GM12878 (cell line): ENCODE results near the gene SP110. TPM values are rescaled to one million over a fixed set of nuclear protein-coding genes. Genes with fewer than 3 reads are reported as not detected.

Experiments used
- ATAC-seq: fragments of 200-7000 bp; cut with Tn5 transposase; 3 replicates; pipeline ENCODE4 v1.9.1; 2020; ENCODE audit warnings: mild to moderate bottlenecking, moderate library complexity
- BruUV-seq: library from RNA; stranded (reverse); fragments of 400-500 nt; replicated peaks from 2 replicates; lab custom pipeline; 2021; lab: Mats Ljungman, UMichigan
- CTCF ChIA-PET: fragments of 300-600 bp; sonication (Branson Sonifier 250); formaldehyde crosslinking; extraction: SDS; loops from one replicate; lab custom pipeline; 2021; ENCODE audit warnings: inconsistent platforms; lab: Yijun Ruan, JAX
- POLR2A ChIA-PET: fragments of 350-600 bp; formaldehyde crosslinking; extraction: SDS; loops from one replicate; lab custom pipeline; 2021; ENCODE audit warnings: inconsistent platforms; lab: Charles Lee
- RAD21 ChIA-PET: fragments of 300-600 bp; sonication (Branson Sonifier 250); formaldehyde crosslinking; loops from one replicate; lab custom pipeline; 2023; ENCODE audit warnings: antibody characterized with exemption; ENCODE audit not compliant: unreplicated experiment; lab: Charles Lee
- SMC1A ChIA-PET: fragments of 300-600 bp; sonication (Branson Sonifier 250); formaldehyde crosslinking; loops from one replicate; lab custom pipeline; 2023; ENCODE audit not compliant: unreplicated experiment, uncharacterized antibody; lab: Charles Lee
- DNase-seq: peaks from one replicate; pipeline ENCODE4 v3.0.0-alpha.2; 2011; ENCODE audit warnings: low read depth, low spot score
- FAIRE-seq: peaks from 3 replicates; lab custom pipeline; 2011; peaks lifted over from hg19 to GRCh38; lab: Jason Lieb, UNC
- H2AFZ ChIP-seq: 2 replicates; pipeline ENCODE4 v1.6.0; 2011; ENCODE audit warnings: low read depth, low read length, control low read depth; ENCODE audit not compliant: control insufficient read depth
- H3K27ac ChIP-seq: 2 replicates; pipeline ENCODE4 v1.5.1; 2011; ENCODE audit warnings: control low read depth; ENCODE audit not compliant: control insufficient read depth, insufficient read depth
- H3K27me3 ChIP-seq, 2 experiments: replicated peaks in 1 of 2; 2 replicates each; pipeline versions ENCODE4 v1.6.0 to v1.6.1; 2011; ENCODE audit warnings: low read length in 1 of 2; ENCODE audit not compliant: control insufficient read depth in 2 of 2, insufficient read depth in 2 of 2
- H3K36me3 ChIP-seq, 2 experiments: 2 replicates each; pipeline ENCODE4 v1.5.1; 2011; ENCODE audit warnings: low read length in 1 of 2; ENCODE audit not compliant: control insufficient read depth in 2 of 2, insufficient read depth in 2 of 2
- H3K4me1 ChIP-seq: 2 replicates; pipeline ENCODE4 v1.6.1; 2011; ENCODE audit warnings: mild to moderate bottlenecking, low read length, moderate library complexity, mixed read lengths; ENCODE audit not compliant: control insufficient read depth, insufficient read depth
- H3K4me2 ChIP-seq: 2 replicates; pipeline ENCODE4 v1.6.0; 2011; ENCODE audit warnings: control low read depth; ENCODE audit not compliant: control insufficient read depth, insufficient read depth
- H3K4me3 ChIP-seq: fragments of 200-600 bp; sonication (generic); 2 replicates; pipeline ENCODE4 v1.5.1; 2016
- H3K79me2 ChIP-seq: 2 replicates; pipeline ENCODE4 v1.6.0; 2011; ENCODE audit warnings: low read length; ENCODE audit not compliant: control insufficient read depth, insufficient read depth
- H3K9ac ChIP-seq: 2 replicates; pipeline ENCODE4 v1.8.0; 2011; ENCODE audit warnings: low read length, control low read depth, mixed read lengths; ENCODE audit not compliant: control insufficient read depth, insufficient read depth
- H3K9me3 ChIP-seq: replicated peaks from 3 replicates; pipeline ENCODE4 v1.5.1; 2011; ENCODE audit warnings: mild to moderate bottlenecking, low read length; ENCODE audit not compliant: control insufficient read depth, insufficient read depth
- H4K20me1 ChIP-seq: 2 replicates; pipeline ENCODE4 v1.6.0; 2011; ENCODE audit not compliant: control insufficient read depth, insufficient read depth
- CHD2 ChIP-seq: IDR thresholded peaks from 2 replicates; pipeline ENCODE4 v1.6.1; 2011; ENCODE audit warnings: low read depth, low read length, improper control_type of control experiment, borderline replicate concordance
- ELK1 ChIP-seq: IDR thresholded peaks from 2 replicates; pipeline ENCODE4 v1.6.1; 2012; ENCODE audit warnings: low read depth, low read length, improper control_type of control experiment
- KLF5 ChIP-seq: fragments of 450-650 bp; IDR thresholded peaks from 2 replicates; pipeline ENCODE4 v1.6.1; 2014; ENCODE audit warnings: mild to moderate bottlenecking; ENCODE audit not compliant: partially characterized antibody
- LARP7 ChIP-seq: fragments of 450-650 bp; IDR thresholded peaks from 2 replicates; pipeline ENCODE4 v1.6.1; 2017; ENCODE audit warnings: mild to moderate bottlenecking
- MAX ChIP-seq: IDR thresholded peaks from 2 replicates; pipeline ENCODE4 v1.6.1; 2012; ENCODE audit warnings: low read depth, low read length, improper control_type of control experiment
- NFYA ChIP-seq: IDR thresholded peaks from 2 replicates; pipeline ENCODE4 v1.6.1; 2011; ENCODE audit warnings: low read depth, mild to moderate bottlenecking, low read length, improper control_type of control experiment, borderline replicate concordance
- RFX5 ChIP-seq: IDR thresholded peaks from 2 replicates; pipeline ENCODE4 v1.6.1; 2011; ENCODE audit warnings: low read depth, low read length, improper control_type of control experiment
- SMARCA5 ChIP-seq: fragments of 450-650 bp; IDR thresholded peaks from 2 replicates; pipeline ENCODE4 v1.6.1; 2017; ENCODE audit warnings: mild to moderate bottlenecking
- TBL1XR1 ChIP-seq: IDR thresholded peaks from 2 replicates; pipeline ENCODE4 v1.6.1; 2012; ENCODE audit warnings: low read depth, low read length, improper control_type of control experiment
- WGBS: methylation state at CpG from one replicate; pipeline ENCODE4 v1.1.6; 2016; ENCODE audit warnings: low lambda C conversion rate; ENCODE audit not compliant: insufficient replicate concordance, insufficient coverage; ENCODE audit errors: missing lambda C conversion rate; 5-methylcytosine and 5-hydroxymethylcytosine counted together
- in situ Hi-C: fragments of 300-500 bp; cut with MboI; formaldehyde crosslinking; loops from 9 replicates; pipeline ENCODE4 v1.14.3; 2018; ENCODE audit warnings: mixed read lengths
- intact Hi-C: fragments of 100-400 bp; cut with micrococcal nuclease; formaldehyde crosslinking; loops from one replicate; pipeline ENCODE4 v1.14.2; 2022; ENCODE audit not compliant: unreplicated experiment
- polyA plus RNA-seq, 11 experiments: library from polyadenylated mRNA; depleted of rRNA in 4 of 11; unstranded in 6 of 11; stranded (reverse) in 5 of 11; fragments of >200 nt; fragmentation: Nextera tagmentation in 4 of 11; fragmentation: Illumina TruSeq in 1 of 11; extraction: Ambion mirVana in 4 of 11; extraction: Trizol in 1 of 11; gene quantifications; 1 replicate in 1 of 11; 2 replicates in 10 of 11; pipeline versions ENCODE4 v1.2.1 to v1.2.3, GENCODE V29; 2011 to 2016; ENCODE audit warnings: inconsistent platforms in 2 of 11, missing spikeins in 2 of 11, low read depth in 1 of 11
- total RNA-seq, 4 experiments: library from RNA; depleted of rRNA in 3 of 4; stranded (reverse); fragments of >200 nt in 3 of 4; fragmentation: Illumina TruSeq in 1 of 4; extraction: Trizol in 1 of 4; gene quantifications; 2 replicates each; pipeline versions ENCODE4 v1.2.1 to v1.2.3, GENCODE V29; 2013 to 2021
- TF ChIP-seq, protein P1 (sequence below): fragments of 450-650 bp; IDR thresholded peaks from 2 replicates; pipeline ENCODE4 v1.6.1; 2017; ENCODE audit warnings: mild to moderate bottlenecking, low read depth, inconsistent platforms; ENCODE audit not compliant: poor library complexity, severe bottlenecking

The SP110 gene
- total and polyA plus RNA-seq, 10 of the 15 experiments (the other 5 are each of a cell fraction or from before 2014, with no cell fraction given): 81.2 to 149 (median 100) TPM

- ATAC-seq (no peak), FAIRE-seq (no peak), DNase-seq (no peak)
- H3K4me2 ChIP-seq: no peak overlapping the region
- no peaks in the 10 kb centered on the region for H3K36me3 ChIP-seq
- ChIA-PET POLR2A (no interaction called here), CTCF (interaction anchor here (0.8 to 1.3 kb wide), 2 partner anchors 90 to 129 kb away, joined by 3 to 4 read pairs; no protein-coding TSS in a partner anchor), SMC1A (interaction anchor here (1.4 to 4.4 kb wide), 3 partner anchors 11 to 457 kb away, joined by 4 to 32 read pairs (median 8); partner anchors contain the start of gene SLC16A14), RAD21 (no interaction called here)
- H3K27me3 ChIP-seq: no peaks in the 10 kb centered on the region
- H3K27ac ChIP-seq: no peak overlapping the region
- H3K4me3 ChIP-seq: no peak overlapping the region
- in situ Hi-C loops: loop anchor here (25.0 kb wide), 1 partner anchor 370 kb away; no protein-coding TSS in a partner anchor
- H3K9me3 ChIP-seq: no peaks in the 10 kb centered on the region
- H3K9ac ChIP-seq: no peak overlapping the region
- no peaks in the 10 kb centered on the region for H4K20me1 ChIP-seq
- no TSS peak for BruUV-seq
- no peak overlapping the region for H2AFZ ChIP-seq
- H3K79me2 ChIP-seq: no peaks in the 10 kb centered on the region
- intact Hi-C loops: no loop called here
- no peak for TF ChIP-seq RFX5
- TF ChIP-seq, protein P1, sequence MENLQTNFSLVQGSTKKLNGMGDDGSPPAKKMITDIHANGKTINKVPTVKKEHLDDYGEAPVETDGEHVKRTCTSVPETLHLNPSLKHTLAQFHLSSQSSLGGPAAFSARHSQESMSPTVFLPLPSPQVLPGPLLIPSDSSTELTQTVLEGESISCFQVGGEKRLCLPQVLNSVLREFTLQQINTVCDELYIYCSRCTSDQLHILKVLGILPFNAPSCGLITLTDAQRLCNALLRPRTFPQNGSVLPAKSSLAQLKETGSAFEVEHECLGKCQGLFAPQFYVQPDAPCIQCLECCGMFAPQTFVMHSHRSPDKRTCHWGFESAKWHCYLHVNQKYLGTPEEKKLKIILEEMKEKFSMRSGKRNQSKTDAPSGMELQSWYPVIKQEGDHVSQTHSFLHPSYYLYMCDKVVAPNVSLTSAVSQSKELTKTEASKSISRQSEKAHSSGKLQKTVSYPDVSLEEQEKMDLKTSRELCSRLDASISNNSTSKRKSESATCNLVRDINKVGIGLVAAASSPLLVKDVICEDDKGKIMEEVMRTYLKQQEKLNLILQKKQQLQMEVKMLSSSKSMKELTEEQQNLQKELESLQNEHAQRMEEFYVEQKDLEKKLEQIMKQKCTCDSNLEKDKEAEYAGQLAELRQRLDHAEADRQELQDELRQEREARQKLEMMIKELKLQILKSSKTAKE: no peak
- TF ChIP-seq CHD2: no peak
- TF ChIP-seq MAX: no peak
- no peak for TF ChIP-seq NFYA
- no peak for TF ChIP-seq TBL1XR1
- TF ChIP-seq ELK1: no peak
- no peak for TF ChIP-seq LARP7
- no peak for TF ChIP-seq KLF5
- TF ChIP-seq SMARCA5: no peak
- TF ChIP-seq, all 136 proteins: peak for 0
- no peaks in the 10 kb centered on the region for H3K4me1 ChIP-seq
- 60% methylated on average over 25 of the region's 25 CpGs for WGBS
Observed at GRCh38 chr2:230156782-230157699, 62.7 kb downstream of the SP110 start.
